GM21423 (cell line): ENCODE measurements around the gene LIME1.

ENCODE experiments used
- ATAC-seq: cut with Tn5 transposase; IDR thresholded peaks from one replicate; pipeline ENCODE4 v1.9.1; 2021; ENCODE audit warnings: mild to moderate bottlenecking, moderate library complexity; ENCODE audit not compliant: unreplicated experiment

LIME1 gene

GRCh38 chr20:63748934-63749270, 12.4 kb downstream of the LIME1 start:
- no peak for ATAC-seq

GRCh38 chr20:63749597-63750508, 13.4 kb downstream of the LIME1 start:
- no peak for ATAC-seq

GRCh38 chr20:63750807-63751470, 14.5 kb downstream of the LIME1 start:
- no peak for ATAC-seq

GRCh38 chr20:63751471-63752271, 15.2 kb downstream of the LIME1 start:
- ATAC-seq: no peak

GRCh38 chr20:63752411-63753101, 16.1 kb downstream of the LIME1 start:
- ATAC-seq: no peak

GRCh38 chr20:63753381-63753780, 16.9 kb downstream of the LIME1 start:
- ATAC-seq: no peak

- ATAC-seq: no peak
Measured at GRCh38 chr20:63754008-63754407, 17.5 kb downstream of the LIME1 start.

GRCh38 chr20:63755933-63756647, 19.6 kb downstream of the LIME1 start:
- no peak for ATAC-seq

GRCh38 chr20:63756648-63756991, 20.2 kb downstream of the LIME1 start:
- no peak for ATAC-seq

- no peak for ATAC-seq
Measured at GRCh38 chr20:63758152-63758551, 21.7 kb downstream of the LIME1 start.

GRCh38 chr20:63759377-63759901, 23.0 kb downstream of the LIME1 start:
- no peak for ATAC-seq

- ATAC-seq: no peak
Measured at GRCh38 chr20:63765082-63765873, 28.8 kb downstream of the LIME1 start.

GRCh38 chr20:63765902-63766301, 29.4 kb downstream of the LIME1 start:
- ATAC-seq: no peak

- ATAC-seq: no peak
Measured at GRCh38 chr20:63766695-63767426, 30.4 kb downstream of the LIME1 start.

- no peak for ATAC-seq
Measured at GRCh38 chr20:63767456-63767855, 31.0 kb downstream of the LIME1 start.

- ATAC-seq: no peak
Measured at GRCh38 chr20:63767886-63768285, 31.4 kb downstream of the LIME1 start.

- ATAC-seq: no peak
Measured at GRCh38 chr20:63768591-63769515, 32.4 kb downstream of the LIME1 start.
